Measurements from ENCODE around the gene MAGI3. TPM values are rescaled to one million over a fixed set of nuclear protein-coding genes. Genes with fewer than 3 reads are reported as not detected.

Gene MAGI3
- total and polyA plus RNA-seq, 4 donors, result 3.0 to 28.8 (median 7.5) TPM

DNA sequence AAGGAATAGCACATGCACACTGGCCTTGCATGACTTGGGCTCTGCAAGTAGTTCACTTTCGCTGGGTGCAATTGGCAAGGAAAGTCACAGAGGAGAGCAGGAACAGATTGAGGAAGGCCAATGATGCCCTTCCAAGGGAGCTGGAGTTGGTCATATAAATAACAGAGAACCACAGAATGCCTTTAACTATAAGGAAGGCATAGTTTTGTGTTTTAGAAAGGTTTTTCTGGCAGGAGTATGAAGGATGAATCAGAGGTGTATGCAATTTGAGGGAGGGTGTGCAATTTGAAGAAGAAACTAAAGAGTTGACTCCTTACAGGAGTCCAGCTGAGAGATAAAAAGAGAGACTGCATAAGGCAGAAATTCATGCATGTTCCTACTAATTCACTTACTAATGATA lies 256.8 kb downstream of the MAGI3 start:
- Histone ChIP-seq H3K4me3 (ENCODE audit: low read depth in 1 of 3, low read length in 3 of 3) (no peak overlapping the region), H3K9me3 (ENCODE audit: control insufficient read depth in 4 of 4, low read length in 3 of 4) (no peaks in the 10 kb centered on the region), H3K27me3 (ENCODE audit: control insufficient read depth in 4 of 4, insufficient read depth in 4 of 4, low read length in 3 of 4) (no peaks in the 10 kb centered on the region), H3K36me3 (ENCODE audit: control insufficient read depth in 4 of 4, insufficient read depth in 3 of 4, low read depth in 1 of 4, low read length in 3 of 4) (peaks cover 3 to 19% (median 11%) of the 10 kb centered on the region in 4 donors), H3K27ac (ENCODE audit: low read depth in 1 of 2, low read length in 2 of 2) (no peak overlapping the region), H3K9ac (ENCODE audit: low read depth in 1 of 2, low read length in 2 of 2) (no peak overlapping the region), H3K4me1 (ENCODE audit: control insufficient read depth in 4 of 4, insufficient read depth in 4 of 4, low read length in 3 of 4) (no peaks in the 10 kb centered on the region)
- no peak for DNase-seq (ENCODE audit: low spot score)
- WGBS, result 97% methylated on average over 1 of the region's 1 CpG
- TF ChIP-seq EGR1 (IDR thresholded peaks at IDR 0.05; ENCODE audit: low read depth in 2 of 2) (no peak), TAF1 (conservative IDR thresholded peaks at IDR 0.05) (no peak), NR2F2 (IDR thresholded peaks at IDR 0.05) (no peak), SP1 (IDR thresholded peaks at IDR 0.05) (no peak), FOXA1 (IDR thresholded peaks at IDR 0.05) (no peak), JUND (IDR thresholded peaks at IDR 0.05) (no peak), RAD21 (IDR thresholded peaks at IDR 0.05) (no peak), YY1 (IDR thresholded peaks at IDR 0.05) (no peak), FOXA2 (IDR thresholded peaks at IDR 0.05) (no peak), HNF4G (IDR thresholded peaks at IDR 0.05) (no peak), RXRA (IDR thresholded peaks at IDR 0.05) (no peak), GABPA (IDR thresholded peaks at IDR 0.05 in 1 of 2, conservative IDR thresholded peaks at IDR 0.05 in 1 of 2) (no peak), MAX (IDR thresholded peaks at IDR 0.05) (no peak), REST (IDR thresholded peaks at IDR 0.05) (no peak)
- TF ChIP-seq, protein P1, sequence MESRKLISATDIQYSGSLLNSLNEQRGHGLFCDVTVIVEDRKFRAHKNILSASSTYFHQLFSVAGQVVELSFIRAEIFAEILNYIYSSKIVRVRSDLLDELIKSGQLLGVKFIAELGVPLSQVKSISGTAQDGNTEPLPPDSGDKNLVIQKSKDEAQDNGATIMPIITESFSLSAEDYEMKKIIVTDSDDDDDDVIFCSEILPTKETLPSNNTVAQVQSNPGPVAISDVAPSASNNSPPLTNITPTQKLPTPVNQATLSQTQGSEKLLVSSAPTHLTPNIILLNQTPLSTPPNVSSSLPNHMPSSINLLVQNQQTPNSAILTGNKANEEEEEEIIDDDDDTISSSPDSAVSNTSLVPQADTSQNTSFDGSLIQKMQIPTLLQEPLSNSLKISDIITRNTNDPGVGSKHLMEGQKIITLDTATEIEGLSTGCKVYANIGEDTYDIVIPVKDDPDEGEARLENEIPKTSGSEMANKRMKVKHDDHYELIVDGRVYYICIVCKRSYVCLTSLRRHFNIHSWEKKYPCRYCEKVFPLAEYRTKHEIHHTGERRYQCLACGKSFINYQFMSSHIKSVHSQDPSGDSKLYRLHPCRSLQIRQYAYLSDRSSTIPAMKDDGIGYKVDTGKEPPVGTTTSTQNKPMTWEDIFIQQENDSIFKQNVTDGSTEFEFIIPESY (IDR thresholded peaks at IDR 0.05), result no peak
- TF ChIP-seq, protein P2, sequence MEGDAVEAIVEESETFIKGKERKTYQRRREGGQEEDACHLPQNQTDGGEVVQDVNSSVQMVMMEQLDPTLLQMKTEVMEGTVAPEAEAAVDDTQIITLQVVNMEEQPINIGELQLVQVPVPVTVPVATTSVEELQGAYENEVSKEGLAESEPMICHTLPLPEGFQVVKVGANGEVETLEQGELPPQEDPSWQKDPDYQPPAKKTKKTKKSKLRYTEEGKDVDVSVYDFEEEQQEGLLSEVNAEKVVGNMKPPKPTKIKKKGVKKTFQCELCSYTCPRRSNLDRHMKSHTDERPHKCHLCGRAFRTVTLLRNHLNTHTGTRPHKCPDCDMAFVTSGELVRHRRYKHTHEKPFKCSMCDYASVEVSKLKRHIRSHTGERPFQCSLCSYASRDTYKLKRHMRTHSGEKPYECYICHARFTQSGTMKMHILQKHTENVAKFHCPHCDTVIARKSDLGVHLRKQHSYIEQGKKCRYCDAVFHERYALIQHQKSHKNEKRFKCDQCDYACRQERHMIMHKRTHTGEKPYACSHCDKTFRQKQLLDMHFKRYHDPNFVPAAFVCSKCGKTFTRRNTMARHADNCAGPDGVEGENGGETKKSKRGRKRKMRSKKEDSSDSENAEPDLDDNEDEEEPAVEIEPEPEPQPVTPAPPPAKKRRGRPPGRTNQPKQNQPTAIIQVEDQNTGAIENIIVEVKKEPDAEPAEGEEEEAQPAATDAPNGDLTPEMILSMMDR (IDR thresholded peaks at IDR 0.05; ENCODE audit: low read depth, low read length, missing input control), result no peak
- TF ChIP-seq, protein P3, sequence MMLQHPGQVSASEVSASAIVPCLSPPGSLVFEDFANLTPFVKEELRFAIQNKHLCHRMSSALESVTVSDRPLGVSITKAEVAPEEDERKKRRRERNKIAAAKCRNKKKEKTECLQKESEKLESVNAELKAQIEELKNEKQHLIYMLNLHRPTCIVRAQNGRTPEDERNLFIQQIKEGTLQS (IDR thresholded peaks at IDR 0.05), result no peak

DNA sequence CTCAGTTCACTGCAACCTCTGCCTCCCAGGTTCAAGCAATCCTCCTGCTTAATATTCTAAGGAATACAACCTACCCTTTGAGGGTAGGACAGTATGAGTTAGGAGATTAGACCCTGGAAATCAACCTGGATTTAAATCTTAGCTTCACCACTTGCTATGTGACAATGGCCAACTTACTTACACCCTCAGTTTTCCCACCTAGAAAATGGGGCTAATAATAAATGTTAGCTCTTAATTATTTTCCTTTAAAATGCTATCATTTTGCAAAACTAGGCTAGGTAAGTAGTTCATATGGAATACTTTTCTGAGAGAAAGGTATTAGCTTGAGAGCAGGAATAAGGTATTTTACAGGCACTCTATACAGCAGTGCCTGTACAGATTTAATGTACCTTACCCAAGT lies 258.2 kb downstream of the MAGI3 start:
- H3K4me3 ChIP-seq (ENCODE audit: low read depth in 1 of 3, low read length in 3 of 3), result no peak overlapping the region
- no peaks in the 10 kb centered on the region for H3K27me3 ChIP-seq (ENCODE audit: control insufficient read depth in 4 of 4, insufficient read depth in 4 of 4, low read length in 3 of 4)
- peaks cover 0 to 14% (median 8%) of the 10 kb centered on the region in 4 donors for H3K36me3 ChIP-seq (ENCODE audit: control insufficient read depth in 4 of 4, insufficient read depth in 3 of 4, low read depth in 1 of 4, low read length in 3 of 4)
- H3K27ac ChIP-seq (ENCODE audit: low read depth in 1 of 2, low read length in 2 of 2), result no peak overlapping the region
- H3K9me3 ChIP-seq (ENCODE audit: control insufficient read depth in 4 of 4, low read length in 3 of 4), result no peaks in the 10 kb centered on the region
- no peak overlapping the region for H3K9ac ChIP-seq (ENCODE audit: low read depth in 1 of 2, low read length in 2 of 2)
- H3K4me1 ChIP-seq (ENCODE audit: control insufficient read depth in 4 of 4, insufficient read depth in 4 of 4, low read length in 3 of 4), result no peaks in the 10 kb centered on the region
- DNase-seq (ENCODE audit: low spot score), result no peak
- TF ChIP-seq YY1 (IDR thresholded peaks at IDR 0.05) (no peak), HNF4G (IDR thresholded peaks at IDR 0.05) (no peak), REST (IDR thresholded peaks at IDR 0.05) (no peak), NR2F2 (IDR thresholded peaks at IDR 0.05) (no peak), FOXA2 (IDR thresholded peaks at IDR 0.05) (no peak), JUND (IDR thresholded peaks at IDR 0.05) (no peak)
- TF ChIP-seq, protein P3 (IDR thresholded peaks at IDR 0.05), result no peak
- TF ChIP-seq, protein P1 (IDR thresholded peaks at IDR 0.05), result no peak

All from liver (tissue), 9 donors.